ENCODE data around the gene LRRC53. TPM values are rescaled to one million over a fixed set of nuclear protein-coding genes. Genes with fewer than 3 reads are reported as not detected.

Gene LRRC53
- total RNA-seq, 1 experiment from 2014 or later: not detected

GRCh38 chr1:74431531-74431930, 80.9 kb downstream of the LRRC53 start (continued):
- no peak for TF ChIP-seq ZNF532 (CRISPR knock-in tag; IDR thresholded peaks at IDR 0.05; ENCODE audit: borderline replicate concordance)

- Mint-ChIP-seq H3K27ac (no peak overlapping the region), H3K4me3 (no peak overlapping the region), H3K4me1 (no peaks in the 10 kb centered on the region), H3K27me3 (ENCODE audit: low read depth) (no peaks in the 10 kb centered on the region), H3K9me3 (no peaks in the 10 kb centered on the region), H3K36me3 (no peaks in the 10 kb centered on the region)
- no peak for DNase-seq (ENCODE audit: low spot score)
- TF ChIP-seq SOX15 (CRISPR knock-in tag; IDR thresholded peaks at IDR 0.05) (no peak), ELF4 (CRISPR knock-in tag; IDR thresholded peaks at IDR 0.05; ENCODE audit: low read depth) (no peak), JUN (CRISPR knock-in tag; IDR thresholded peaks at IDR 0.05) (no peak), GABPB1 (CRISPR knock-in tag; IDR thresholded peaks at IDR 0.05) (no peak), TEAD1 (CRISPR knock-in tag; IDR thresholded peaks at IDR 0.05) (no peak), CDX4 (CRISPR knock-in tag; IDR thresholded peaks at IDR 0.05; ENCODE audit: borderline replicate concordance) (no peak), E2F5 (CRISPR knock-in tag; IDR thresholded peaks at IDR 0.05) (no peak), RELA (CRISPR knock-in tag; IDR thresholded peaks at IDR 0.05; ENCODE audit: borderline replicate concordance) (no peak), ZNF232 (CRISPR knock-in tag; IDR thresholded peaks at IDR 0.05) (no peak), OVOL2 (CRISPR knock-in tag; IDR thresholded peaks at IDR 0.05; ENCODE audit: borderline replicate concordance) (no peak), ETV6 (CRISPR knock-in tag; IDR thresholded peaks at IDR 0.05) (no peak), ZNF138 (CRISPR knock-in tag; conservative IDR thresholded peaks at IDR 0.05) (no peak), ZNF671 (CRISPR knock-in tag; IDR thresholded peaks at IDR 0.05) (no peak), ZNF396 (CRISPR knock-in tag; IDR thresholded peaks at IDR 0.05; ENCODE audit: borderline replicate concordance) (no peak)
- TF ChIP-seq, protein P1, sequence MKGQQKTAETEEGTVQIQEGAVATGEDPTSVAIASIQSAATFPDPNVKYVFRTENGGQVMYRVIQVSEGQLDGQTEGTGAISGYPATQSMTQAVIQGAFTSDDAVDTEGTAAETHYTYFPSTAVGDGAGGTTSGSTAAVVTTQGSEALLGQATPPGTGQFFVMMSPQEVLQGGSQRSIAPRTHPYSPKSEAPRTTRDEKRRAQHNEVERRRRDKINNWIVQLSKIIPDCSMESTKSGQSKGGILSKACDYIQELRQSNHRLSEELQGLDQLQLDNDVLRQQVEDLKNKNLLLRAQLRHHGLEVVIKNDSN (CRISPR knock-in tag; IDR thresholded peaks at IDR 0.05): no peak
- TF ChIP-seq, protein P2, sequence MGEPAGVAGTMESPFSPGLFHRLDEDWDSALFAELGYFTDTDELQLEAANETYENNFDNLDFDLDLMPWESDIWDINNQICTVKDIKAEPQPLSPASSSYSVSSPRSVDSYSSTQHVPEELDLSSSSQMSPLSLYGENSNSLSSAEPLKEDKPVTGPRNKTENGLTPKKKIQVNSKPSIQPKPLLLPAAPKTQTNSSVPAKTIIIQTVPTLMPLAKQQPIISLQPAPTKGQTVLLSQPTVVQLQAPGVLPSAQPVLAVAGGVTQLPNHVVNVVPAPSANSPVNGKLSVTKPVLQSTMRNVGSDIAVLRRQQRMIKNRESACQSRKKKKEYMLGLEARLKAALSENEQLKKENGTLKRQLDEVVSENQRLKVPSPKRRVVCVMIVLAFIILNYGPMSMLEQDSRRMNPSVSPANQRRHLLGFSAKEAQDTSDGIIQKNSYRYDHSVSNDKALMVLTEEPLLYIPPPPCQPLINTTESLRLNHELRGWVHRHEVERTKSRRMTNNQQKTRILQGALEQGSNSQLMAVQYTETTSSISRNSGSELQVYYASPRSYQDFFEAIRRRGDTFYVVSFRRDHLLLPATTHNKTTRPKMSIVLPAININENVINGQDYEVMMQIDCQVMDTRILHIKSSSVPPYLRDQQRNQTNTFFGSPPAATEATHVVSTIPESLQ (CRISPR knock-in tag; IDR thresholded peaks at IDR 0.05): no peak
- POLR2A ChIA-PET: no interaction called here
- CTCF ChIA-PET: no interaction called here
- no peak for ATAC-seq
Measured at GRCh38 chr1:74430342-74430934, 82.0 kb downstream of the LRRC53 start.

Data from WTC11 (cell line).